ENCODE measurements around the gene PCSK7. TPM values are rescaled to one million over a fixed set of nuclear protein-coding genes. Genes with fewer than 3 reads are reported as not detected.
A peak's percentile ranks its signal among the peaks of the same experiment; 100 is the strongest.

PCSK7 gene
- total and polyA plus RNA-seq, 2 of the 8 experiments (the other 6 are each of a cell fraction or from before 2014, with no cell fraction given): 23.4 to 38.5 TPM

GRCh38 chr11:117230999-117231841, 653 bp downstream of the PCSK7 start:
- no peak overlapping the region for H2BK15ac ChIP-seq (ENCODE audit: low read length)
- no peaks in the 10 kb centered on the region for H3K9me3 ChIP-seq (ENCODE audit: insufficient read depth in 2 of 2, low read depth in 1 of 2, low read length in 1 of 2)
- H2BK120ac ChIP-seq (replicated peaks; ENCODE audit: low read depth, low read length): no peak overlapping the region
- no peaks in the 10 kb centered on the region for H3K27me3 ChIP-seq (replicated peaks in 1 of 4; ENCODE audit: control insufficient read depth in 3 of 4, extremely low read depth in 1 of 4, insufficient read depth in 3 of 4, low read length in 3 of 4)
- peaks cover 7% of the 10 kb centered on the region for H3K23me2 ChIP-seq (ENCODE audit: low read depth, low read length)
- no peak overlapping the region for H2BK5ac ChIP-seq (ENCODE audit: low read depth, low read length)
- no peak overlapping the region for H3K23ac ChIP-seq (ENCODE audit: insufficient read length)
- H3K14ac ChIP-seq (ENCODE audit: insufficient read length): no peak overlapping the region
- H2BK12ac ChIP-seq (ENCODE audit: low read depth, low read length): no peak overlapping the region
- 31 to 100% methylated on average over 1 to 8 of the region's 14 CpGs for WGBS, 2 experiments (ENCODE audit: extremely low coverage in 1 of 2, insufficient coverage in 1 of 2, insufficient read length in 1 of 2, insufficient replicate concordance in 2 of 2, low coverage in 1 of 2, low lambda C conversion rate in 2 of 2, missing lambda C conversion rate in 1 of 2)
- H2AFZ ChIP-seq (ENCODE audit: low read length): no peak overlapping the region
- H3K4me2 ChIP-seq (ENCODE audit: insufficient read depth in 1 of 2, low read depth in 2 of 2, low read length in 2 of 2): peak overlapping the region; percentile 93 to 96
- ChIA-PET POLR2A (ENCODE audit: partially characterized antibody) (interaction anchor here (0.7 to 6.0 kb wide), 9 partner anchors 9 to 444 kb away, joined by 3 to 53 read pairs (median 3); partner anchors contain the start of genes PAFAH1B2 and SIDT2), CTCF (ENCODE audit: partially characterized antibody) (interaction anchor here (0.8 to 25.0 kb wide), 12 partner anchors 11 to 495 kb away, joined by 3 to 449 read pairs (median 4); partner anchors contain the start of genes SIDT2 and TAGLN)
- H3K56ac ChIP-seq (replicated peaks; ENCODE audit: insufficient read length, low read depth, low read length): peak overlapping the region; percentile 36
- H3K27ac ChIP-seq (ENCODE audit: low read depth, low read length): no peak overlapping the region
- peaks cover 4 to 13% (median 7%) of the 10 kb centered on the region in 4 experiments; a peak in 7 of 8 replicates for H3K36me3 ChIP-seq (ENCODE audit: control insufficient read depth in 2 of 4, insufficient read depth in 4 of 4, low read length in 3 of 4)
- H3K4me3 ChIP-seq (ENCODE audit: extremely low read depth in 1 of 4, insufficient read depth in 2 of 4, low read depth in 3 of 4, low read length in 4 of 4): peak overlapping the region; percentile 76 to 100 (median 96)
- DNase-seq (ENCODE audit: low read depth in 1 of 2, low spot score in 2 of 2): no peak
- H4K20me1 ChIP-seq (replicated peaks in 1 of 2; ENCODE audit: control insufficient read depth in 1 of 2, insufficient read depth in 2 of 2, low read length in 2 of 2): peaks cover 1 to 2% of the 10 kb centered on the region in 2 experiments
- peaks cover 0 to 38% of the 10 kb centered on the region in 2 experiments; a peak in 2 of 4 replicates for H3K79me2 ChIP-seq (ENCODE audit: control insufficient read depth in 1 of 2, insufficient read depth in 2 of 2, low read length in 2 of 2)
- H3K79me1 ChIP-seq (ENCODE audit: low read depth, low read length): peaks cover 7% of the 10 kb centered on the region; the same call in 1 of the 2 replicates
- peak overlapping the region in 3 of 4 experiments; percentile 0 to 72 (median 67); a peak in 5 of 7 replicates for H3K9ac ChIP-seq (replicated peaks in 1 of 4; ENCODE audit: extremely low read depth in 1 of 4, low read depth in 3 of 4, low read length in 3 of 4)
- TF ChIP-seq CHD2 (IDR thresholded peaks at IDR 0.05; ENCODE audit: low read length) (no peak), SAP30 (IDR thresholded peaks at IDR 0.05; ENCODE audit: insufficient read depth, insufficient replicate concordance, low read length) (peak; percentile 46)
- peak overlapping the region; percentile 55 for H4K5ac ChIP-seq (ENCODE audit: insufficient read length, low read depth, low read length)
- H2AK5ac ChIP-seq (ENCODE audit: low read depth, low read length): no peak overlapping the region
- no peak overlapping the region for H3K4ac ChIP-seq (replicated peaks; ENCODE audit: insufficient read length, low read depth, low read length)
- no peak overlapping the region for H4K91ac ChIP-seq (replicated peaks; ENCODE audit: insufficient read length, low read length)
- H4K8ac ChIP-seq (ENCODE audit: extremely low read depth, insufficient read depth, low read length): no peak overlapping the region
- no peak for FAIRE-seq
- H2BK20ac ChIP-seq (ENCODE audit: low read length): no peak overlapping the region
- H3K4me1 ChIP-seq (replicated peaks in 1 of 4; ENCODE audit: control insufficient read depth in 3 of 4, insufficient read depth in 4 of 4, low read length in 3 of 4): peaks cover 0 to 8% (median 2%) of the 10 kb centered on the region in 4 experiments; a peak in 3 of 7 replicates
- no peak overlapping the region for H3K18ac ChIP-seq (ENCODE audit: extremely low read depth, low read length)

Data from H1 (cell line).